HG03280 (cell line): ENCODE data around the gene SNAP29.
A peak's percentile ranks its signal among the peaks of the same experiment; 100 is the strongest.
"Not testable (repeated sequence)": the region's sequence is repeated elsewhere in the genome, so short reads cannot be mapped to it uniquely, and the experiment has no call there.

ENCODE experiments used
- ATAC-seq: cut with Tn5 transposase; IDR thresholded peaks from one replicate; pipeline ENCODE4 v1.9.1; 2021; ENCODE audit warnings: mild to moderate bottlenecking, moderate library complexity; ENCODE audit not compliant: unreplicated experiment

SNAP29 gene

DNA sequence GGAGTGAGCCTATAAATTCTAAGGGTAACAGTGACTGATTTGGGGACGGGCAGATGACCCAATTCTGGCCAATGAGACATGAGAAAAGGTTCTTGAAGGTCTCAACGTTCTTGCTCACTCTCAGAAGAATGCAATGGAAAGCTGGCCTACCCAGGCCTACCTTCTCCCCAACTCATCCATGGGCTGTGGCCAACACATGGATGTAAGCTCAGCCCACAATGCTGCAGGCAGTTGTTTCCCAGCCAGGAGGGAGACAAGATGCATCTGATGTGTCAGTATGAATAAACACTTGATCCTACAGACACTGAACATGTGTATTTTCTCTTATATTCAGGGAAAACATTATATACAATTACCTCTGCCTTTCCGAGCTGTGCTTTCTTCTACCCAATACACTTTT lies 24.6 kb upstream of the SNAP29 start:
- ATAC-seq = no peak

DNA sequence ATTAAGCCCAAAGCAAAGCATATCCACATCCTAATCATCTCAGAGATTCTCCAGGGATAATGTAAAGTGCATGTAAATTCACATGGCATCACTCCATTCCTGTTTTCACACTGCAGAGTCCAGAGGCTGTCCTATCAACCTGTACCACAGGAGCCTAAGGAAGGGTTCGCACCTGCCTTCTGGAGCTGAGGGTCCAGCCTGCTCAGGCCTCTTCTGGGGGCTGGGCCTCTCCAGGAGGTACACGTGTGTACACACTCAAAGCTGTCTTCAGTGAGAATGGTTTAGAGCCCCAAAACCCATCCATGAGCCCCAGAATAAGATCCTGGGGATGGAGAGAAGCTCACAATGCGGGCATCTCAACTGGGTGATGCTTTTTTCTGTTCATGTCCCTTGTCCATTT lies 24.1 kb upstream of the SNAP29 start:
- ATAC-seq = no peak

DNA sequence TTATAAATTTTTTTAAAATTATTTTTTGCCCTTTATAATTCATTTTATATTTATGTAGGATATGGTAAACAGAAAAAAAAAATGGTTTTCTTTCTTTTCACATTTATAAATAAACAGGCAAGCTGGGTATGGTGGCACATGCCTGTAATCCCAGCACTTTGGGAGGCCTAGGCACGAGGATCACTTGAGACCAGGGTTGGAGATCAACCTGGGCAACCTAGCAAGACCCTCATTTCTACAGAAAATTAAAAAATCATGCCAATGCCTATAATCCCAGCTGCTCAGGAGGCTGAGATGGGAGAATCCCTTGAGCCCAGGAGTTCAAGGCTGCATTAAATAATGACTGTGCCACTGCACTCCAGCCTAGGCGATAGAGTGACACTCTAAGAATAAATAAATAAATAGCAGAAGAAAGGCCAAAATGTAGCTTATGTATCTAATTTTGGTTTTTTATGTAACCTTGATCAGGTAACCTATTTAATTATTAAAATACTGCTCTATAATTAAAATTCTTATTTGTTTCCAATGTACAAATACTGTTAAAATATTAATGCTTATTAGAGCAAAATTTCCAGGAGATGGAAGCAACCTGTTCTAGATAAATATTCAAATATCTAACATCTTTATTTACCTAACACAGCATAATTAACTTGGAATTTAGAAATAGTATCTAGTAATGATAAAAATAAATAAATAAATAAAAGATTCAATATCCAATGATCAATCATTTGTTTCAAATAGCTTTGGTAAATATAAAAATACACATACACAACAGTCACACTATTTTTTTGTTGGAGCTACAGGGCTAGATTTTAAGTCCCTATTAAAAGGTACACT lies 21.6 kb upstream of the SNAP29 start:
- ATAC-seq = no peak

DNA sequence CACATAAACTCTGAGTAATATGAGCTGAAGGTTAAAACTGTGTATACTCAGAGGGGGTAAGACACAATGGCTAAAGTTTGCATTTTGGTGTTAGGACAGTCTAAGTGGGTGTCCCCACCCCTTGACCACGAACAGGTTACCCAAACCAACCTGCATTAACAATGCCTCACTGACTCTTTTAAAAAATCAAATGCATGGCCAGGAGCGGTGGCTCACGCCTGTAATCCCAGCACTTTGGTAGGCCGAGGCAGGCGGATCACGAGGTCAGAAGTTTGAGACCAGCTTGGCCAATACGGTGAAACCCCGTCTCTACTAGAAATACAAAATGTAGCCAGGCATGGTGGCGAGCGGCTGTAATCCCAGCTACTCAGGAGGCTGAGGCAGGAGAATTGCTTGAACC lies 19.5 kb upstream of the SNAP29 start:
- not testable (repeated sequence) for ATAC-seq

DNA sequence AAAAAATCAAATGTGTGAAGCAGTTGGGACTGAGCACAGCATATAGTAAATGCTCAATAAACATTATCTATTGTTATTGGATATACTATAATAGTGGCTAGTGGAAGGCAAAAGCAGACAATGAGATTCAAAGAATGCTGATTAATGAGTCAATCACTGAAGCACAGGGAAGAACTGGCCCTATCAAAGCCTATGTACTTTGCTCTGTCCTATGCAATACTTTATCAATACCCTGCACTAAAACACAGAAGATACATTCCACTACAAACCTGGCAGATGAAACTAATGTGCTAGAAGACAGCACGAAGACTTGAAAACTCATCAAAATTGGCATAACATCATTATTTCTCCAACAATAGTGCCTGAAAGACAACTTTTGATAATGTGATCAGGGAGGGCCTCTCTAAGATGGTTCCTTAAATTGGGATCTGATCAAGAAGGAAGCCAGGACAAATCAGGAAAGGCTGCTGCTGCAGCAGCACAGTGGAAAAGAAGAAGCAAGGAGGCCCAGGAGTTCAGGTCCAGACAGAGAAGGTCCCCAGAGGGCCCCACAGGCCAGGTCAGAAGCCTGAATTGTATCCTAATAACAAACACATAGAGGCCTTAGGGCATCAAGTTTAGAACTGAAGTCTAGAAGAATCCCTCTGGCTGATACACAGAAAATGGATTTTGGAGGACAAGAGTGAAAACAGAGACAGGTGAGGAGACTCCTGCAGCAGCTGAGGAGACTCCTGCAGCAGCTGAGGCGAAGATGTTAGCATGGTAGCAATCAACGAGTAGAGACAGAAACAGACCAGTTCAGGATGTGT lies 18.8 kb upstream of the SNAP29 start:
- no peak for ATAC-seq

DNA sequence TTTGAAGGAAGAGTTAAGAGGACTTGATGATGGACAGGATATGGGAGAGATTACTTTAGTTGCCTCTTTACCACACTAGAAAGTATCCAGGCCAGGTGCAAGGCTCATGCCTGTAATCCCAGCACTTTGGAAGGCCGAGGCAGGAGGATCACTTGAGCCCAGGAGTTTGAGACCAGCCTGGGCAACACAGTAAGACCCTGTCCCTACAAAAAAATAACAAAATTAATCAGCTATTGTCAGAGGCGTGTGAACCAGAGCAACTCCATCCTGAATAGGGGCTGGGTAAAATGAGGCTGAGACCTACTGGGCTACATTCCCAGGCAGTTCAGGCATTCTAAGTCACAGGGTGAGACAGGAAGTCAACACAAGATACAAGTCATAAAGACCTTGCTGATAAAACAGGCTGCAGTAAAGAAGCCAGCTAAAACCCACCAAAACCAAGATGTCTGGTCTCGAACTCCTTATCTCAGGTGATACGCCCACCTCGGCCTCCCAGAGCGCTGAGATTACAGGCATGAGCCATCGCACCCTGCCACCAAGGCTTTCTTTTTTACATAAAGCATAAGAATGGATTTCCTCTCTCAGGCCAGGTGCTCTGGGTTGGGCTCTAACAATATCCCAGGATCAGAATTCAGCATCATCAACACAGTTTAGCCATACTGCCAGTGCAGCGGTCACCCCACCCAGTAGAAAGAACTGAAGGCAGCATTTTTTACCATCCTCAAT lies 18.0 kb upstream of the SNAP29 start:
- ATAC-seq = no peak

DNA sequence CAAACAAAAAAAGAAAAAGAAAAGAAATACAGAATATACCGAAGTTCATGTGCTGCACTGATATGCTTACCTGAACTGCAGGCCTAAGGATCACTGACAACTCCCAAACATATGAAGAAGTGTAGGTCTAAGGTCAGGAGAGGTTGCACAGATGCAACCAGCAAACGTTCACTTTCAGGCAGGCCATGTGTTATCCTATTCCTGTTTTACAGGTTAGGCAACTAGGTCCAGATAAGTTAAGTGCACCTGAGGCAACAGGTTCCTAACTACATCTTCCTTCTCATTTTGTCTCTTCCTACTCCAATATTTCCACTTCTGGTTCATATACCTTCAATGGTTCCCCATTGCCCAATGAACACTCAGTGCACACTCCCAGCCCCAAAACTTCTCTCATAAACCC lies 15.3 kb upstream of the SNAP29 start:
- ATAC-seq = no peak

- ATAC-seq = no peak
Observed at GRCh38 chr22:20844055-20845037, 14.5 kb upstream of the SNAP29 start.

- no peak for ATAC-seq
Observed at GRCh38 chr22:20847318-20847822, 11.4 kb upstream of the SNAP29 start.

DNA sequence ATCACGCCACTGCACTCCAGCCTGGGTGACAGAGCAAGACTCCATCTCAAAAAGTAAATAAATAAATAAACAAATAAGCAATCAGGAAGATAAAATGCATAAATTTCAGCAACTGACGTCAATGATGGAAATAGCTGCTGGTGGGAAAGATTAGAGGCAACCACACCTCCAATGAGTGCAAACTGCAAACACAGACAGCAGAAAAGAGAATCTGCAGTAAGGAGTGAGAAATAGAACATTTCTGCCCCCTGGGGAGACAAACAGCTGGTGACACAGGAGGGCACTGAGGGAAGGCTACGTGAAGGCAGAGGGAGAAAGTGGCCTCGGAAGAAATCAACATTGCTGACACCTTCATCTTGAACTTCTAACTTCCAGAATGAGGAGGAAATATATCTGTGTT lies 6.7 kb upstream of the SNAP29 start:
- ATAC-seq = no peak

DNA sequence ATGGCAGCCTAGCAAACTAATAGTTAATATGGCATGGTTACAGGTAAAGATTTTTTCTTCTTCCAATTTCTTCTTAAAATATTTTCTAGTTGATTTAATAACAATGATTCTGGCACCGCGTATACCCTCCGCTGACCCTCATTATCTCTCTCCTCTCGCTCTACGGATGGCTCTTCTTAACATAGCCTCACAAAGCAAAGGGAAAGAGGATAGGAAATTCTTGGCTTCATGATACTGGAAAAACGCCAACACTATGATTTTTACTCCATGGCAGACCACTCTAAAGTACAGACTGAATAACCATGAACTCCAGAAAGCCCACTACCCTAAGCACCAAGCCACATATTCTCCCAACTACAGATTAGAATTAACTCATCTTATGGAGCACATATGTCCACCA lies 6.3 kb upstream of the SNAP29 start:
- ATAC-seq = no peak

GRCh38 chr22:20853236-20853660 lies 5.6 kb upstream of the SNAP29 start:
- no peak for ATAC-seq

DNA sequence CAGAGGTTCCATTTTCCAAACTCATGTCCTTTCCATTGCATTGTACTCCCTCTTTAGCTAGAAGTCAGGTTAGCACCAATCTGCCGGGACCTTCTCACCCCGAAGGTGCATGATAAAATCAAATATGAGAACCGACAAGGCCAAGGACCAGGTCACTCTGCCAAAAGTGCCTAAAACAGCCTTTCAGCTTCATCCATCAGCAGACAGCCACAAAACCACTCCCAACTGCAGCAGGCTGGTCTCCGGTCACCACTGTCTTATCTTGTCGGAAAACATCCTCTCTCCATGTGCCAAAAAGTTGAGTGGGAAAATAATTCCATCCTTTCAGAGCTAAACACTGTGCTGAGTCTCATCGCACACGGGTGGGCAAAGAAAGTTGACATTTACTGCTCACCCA lies 1.6 kb upstream of the SNAP29 start:
- ATAC-seq = no peak

GRCh38 chr22:20857838-20858614 lies 781 bp upstream of the SNAP29 start:
- peak; percentile 54 for ATAC-seq

DNA sequence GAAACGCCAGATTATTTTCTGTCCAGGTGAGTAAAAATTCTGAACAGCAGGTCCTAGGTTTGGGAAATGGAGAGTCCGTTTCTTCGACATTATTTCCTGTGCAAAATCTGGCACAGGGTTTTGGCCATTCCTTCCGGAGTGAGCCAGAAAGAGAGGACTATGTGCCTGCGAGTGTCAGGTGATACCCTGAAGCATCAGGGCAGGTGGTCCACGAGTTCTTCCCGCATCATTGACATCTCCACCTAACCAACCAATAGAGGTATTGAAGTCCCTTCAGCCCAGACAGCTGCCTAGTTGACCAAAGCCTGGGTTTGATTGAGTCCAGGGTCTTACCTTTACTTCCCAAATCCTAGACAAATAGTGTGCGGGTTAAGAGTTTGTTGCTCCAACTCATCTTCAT lies 808 bp downstream of the SNAP29 start:
- ATAC-seq = no peak

GRCh38 chr22:20862540-20862939 lies 3.7 kb downstream of the SNAP29 start:
- no peak for ATAC-seq

GRCh38 chr22:20863366-20863765 lies 4.6 kb downstream of the SNAP29 start:
- no peak for ATAC-seq

DNA sequence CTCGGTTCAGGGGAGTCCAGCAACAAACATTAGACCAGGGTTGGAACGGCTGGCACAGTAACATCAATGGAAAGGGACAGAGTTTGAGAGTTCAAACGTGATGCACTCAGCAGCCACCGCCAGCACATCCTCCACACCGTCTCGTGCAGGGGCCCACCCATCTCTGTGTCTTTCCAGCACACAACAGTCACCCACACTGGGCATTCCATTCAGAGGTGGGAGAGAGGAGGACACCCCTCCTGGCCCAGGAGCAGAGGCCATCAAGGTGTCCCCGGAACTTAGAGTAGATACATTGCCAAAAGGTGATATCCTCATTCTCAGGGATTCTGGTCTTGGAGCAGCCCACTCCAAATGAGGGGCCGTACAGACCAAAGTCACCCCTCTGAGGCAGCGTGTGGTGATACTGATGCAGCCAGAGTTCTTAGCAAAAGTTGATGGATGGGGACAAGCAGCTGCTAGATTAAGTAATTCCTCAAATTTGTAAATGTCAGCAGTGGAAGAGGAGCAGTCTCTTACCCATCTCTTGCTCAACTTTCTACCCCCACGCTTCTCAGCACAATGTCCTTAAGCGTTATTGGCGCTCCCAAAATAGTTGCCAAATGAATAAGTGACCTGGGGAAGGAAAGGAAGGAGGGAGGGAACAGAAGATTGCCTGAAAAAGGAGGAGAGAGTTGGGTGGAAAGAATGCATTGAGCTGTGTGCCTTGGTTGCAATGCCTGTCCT lies 5.5 kb downstream of the SNAP29 start:
- no peak for ATAC-seq

DNA sequence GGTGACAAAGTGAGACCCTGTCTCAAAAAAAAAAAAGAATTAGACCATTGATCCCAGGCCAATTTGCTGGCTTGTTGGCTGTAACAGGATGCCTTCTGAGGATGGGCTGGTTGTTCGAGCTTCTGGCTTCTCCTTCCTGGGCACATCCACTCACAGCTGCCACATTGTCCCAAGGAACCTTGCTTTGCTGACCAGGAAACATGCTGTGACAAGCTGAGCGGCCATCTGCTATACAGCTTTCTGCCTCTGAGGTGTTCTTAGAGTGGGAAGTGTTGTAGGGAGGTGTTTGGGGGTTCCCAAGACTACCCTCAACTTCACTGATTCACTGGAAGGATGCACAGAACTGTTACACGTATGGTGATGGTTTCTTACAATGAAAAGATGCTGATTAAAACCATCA lies 6.5 kb downstream of the SNAP29 start:
- no peak for ATAC-seq
